Fibroblast of skin of back (primary cell): ENCODE results near the gene LENG8. TPM values are rescaled to one million over a fixed set of nuclear protein-coding genes. Genes with fewer than 3 reads are reported as not detected.

Source experiments
- DNase-seq: peaks from one replicate; pipeline ENCODE4 v3.0.0-alpha.2; 2013
- polyA plus RNA-seq, 2 experiments: library from polyadenylated mRNA; unstranded; fragments of 120-200 nt; gene quantifications; one replicate each; pipeline ENCODE4 v1.2.1, GENCODE V29; 2013; ENCODE audit not compliant: insufficient read length in 2 of 2

The LENG8 gene
- 109 TPM for polyA plus RNA-seq (2013, experiment 1 of 2; ENCODE audit: insufficient read length)
- 106 TPM for polyA plus RNA-seq (2013, experiment 2 of 2; ENCODE audit: insufficient read length)

DNA sequence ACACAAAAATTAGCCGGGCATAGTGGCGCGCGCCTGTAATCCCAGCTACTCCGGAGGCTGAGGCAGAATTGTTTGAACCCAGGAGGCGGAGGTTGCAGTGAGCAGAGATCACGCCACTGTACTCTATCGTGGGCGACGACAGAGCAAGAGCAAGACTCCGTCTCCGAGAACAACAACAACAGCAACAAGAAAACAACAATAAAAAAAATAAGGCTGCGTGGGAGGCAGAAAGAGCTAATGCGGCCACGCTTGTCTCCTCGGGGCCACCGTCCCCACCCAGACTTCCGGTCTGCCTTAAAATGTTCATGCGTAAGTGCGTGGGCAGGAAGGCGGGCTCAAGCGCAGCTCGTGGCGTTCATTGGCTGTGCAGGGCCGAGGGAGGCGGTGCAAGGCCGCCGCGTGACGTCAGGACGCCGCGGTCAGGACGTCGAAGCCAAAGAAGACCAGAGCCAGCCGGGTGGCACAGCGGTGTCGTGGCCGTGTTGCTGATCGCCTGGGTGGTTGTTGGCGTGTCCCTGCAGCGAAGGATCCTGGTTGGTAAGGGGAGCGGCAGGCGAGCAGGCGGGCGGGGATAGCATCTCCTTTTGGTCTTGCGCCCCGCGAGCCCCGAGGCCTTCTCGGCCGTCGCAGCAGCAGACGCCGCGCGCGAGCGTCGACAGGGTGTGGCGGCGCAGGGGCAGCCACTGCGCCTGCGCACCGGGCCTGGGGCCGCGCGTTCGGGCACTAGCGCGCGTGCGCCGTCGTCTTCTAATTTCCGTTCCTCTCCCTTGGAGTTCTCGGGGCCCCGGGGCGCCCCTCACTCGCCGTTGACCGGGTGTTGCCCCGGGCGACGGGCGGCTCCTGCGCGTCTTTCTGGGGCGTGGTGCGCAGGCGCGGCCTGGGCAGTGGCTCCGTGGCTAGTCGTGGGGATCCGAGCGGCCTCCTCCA is at the start of gene LENG8:
Gene LENG8 (plus strand): TSS at position 426 of the 927 bp plus-strand sequence. CDS start 2,146 bp downstream, outside the sequence.
- DNase-seq: peak; percentile 97

DNA sequence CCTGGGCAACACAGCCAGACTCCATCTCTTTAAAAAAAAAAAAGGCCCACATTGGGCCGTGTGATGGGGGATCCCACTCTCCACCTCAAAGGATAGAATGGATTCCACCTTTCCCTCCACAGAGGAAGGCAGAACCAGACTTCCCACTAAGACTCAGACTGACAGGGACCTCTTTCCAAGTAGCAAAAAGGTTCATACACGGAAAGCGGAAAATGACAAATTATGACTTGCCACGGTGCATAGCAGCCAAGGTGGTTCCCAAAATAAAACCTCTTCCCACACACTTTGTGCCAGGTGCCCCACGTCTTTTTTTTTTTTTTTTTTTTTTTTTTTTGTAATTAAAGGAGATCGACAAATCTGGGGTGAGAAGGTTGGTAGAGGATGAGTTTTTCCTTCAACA is 48.1 kb upstream of the LENG8 start:
- no peak for DNase-seq

DNA sequence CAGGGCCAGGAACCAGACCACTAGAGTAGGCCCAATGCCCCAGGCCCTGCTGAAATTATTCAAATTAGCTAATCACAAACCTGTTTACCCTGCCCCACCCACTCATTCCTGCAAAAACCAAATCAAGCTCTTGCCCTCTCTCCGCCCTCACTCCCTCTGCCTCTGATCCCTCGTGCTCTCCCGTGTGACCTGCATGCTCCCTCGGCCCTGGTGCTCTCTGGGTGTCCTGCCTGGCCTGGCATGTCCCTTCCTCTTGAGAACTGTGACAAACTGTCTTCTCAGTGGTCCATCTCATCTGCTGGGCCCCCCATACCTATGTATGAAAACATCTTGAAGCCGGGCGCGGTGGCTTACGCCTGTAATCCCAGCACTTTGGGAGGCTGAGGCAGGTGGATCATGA is 45.9 kb upstream of the LENG8 start:
- DNase-seq: no peak

DNA sequence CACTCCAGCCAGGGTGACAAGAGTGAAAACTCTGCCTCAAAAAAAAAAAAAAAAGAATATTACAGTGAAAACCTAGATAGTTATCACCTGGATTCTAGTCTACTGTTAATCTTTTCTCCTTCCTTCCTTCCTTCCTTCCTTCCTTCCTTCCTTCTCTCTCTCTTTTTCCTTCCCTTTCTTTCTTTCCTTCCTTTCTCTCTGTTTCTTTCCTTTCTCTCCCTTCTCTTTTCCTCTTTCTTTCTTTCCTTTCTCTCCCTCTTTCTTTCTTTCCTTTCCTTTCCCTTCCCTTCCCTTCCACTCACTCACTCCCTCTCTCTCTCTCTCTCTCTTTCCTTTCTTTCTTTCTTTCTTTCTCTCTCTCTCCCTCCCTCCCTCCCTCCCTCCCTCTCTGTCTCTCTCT is 43.4 kb upstream of the LENG8 start:
- DNase-seq: no peak

DNA sequence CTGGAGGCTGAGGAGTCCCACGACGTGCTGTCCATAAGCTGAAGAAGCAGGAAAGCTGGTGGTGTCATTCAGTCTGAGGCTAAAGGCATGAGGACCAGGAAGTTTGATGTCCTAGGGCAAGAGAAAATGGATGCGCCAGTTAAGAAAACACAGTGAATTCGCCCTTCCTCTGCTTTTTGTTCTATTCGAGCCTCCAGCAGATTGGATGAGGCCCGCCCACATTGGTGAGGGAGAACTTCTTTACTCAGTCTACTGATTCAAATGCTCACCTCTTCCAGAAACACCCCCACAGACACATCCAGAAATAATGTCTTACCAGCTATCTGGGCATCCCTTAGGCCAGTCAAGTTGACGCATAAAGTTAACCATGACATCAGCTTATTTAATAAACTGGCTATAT is 41.2 kb upstream of the LENG8 start:
- DNase-seq: no peak

DNA sequence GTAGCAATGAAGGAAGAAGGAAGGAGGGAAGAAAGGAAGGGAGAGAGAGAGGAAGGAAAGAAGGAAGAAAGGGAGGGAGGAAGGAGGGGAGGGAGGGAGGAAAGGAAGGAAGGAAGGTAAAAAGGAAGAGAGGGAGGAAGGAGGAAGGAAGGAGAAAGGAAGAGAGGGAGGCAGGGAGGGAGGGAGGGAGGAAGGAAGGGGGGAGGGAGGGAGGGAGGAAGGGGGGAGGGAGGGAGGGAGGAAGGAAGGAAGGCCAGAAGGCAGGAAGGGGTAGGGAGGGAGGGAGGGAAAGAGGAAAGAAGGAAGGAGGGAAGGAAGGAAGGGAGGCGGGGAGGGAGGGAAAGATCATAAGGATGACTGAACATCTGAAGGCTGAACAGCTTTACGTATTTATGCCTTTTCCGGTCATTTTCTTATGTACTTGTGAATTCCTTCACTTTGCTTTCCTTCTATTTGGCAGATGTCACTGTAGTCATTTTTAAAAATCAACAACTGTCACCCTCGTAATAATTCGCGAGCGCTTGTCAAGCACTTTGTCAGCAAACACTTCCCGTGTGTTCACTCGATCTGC is 40.5 kb upstream of the LENG8 start:
- DNase-seq: no peak

DNA sequence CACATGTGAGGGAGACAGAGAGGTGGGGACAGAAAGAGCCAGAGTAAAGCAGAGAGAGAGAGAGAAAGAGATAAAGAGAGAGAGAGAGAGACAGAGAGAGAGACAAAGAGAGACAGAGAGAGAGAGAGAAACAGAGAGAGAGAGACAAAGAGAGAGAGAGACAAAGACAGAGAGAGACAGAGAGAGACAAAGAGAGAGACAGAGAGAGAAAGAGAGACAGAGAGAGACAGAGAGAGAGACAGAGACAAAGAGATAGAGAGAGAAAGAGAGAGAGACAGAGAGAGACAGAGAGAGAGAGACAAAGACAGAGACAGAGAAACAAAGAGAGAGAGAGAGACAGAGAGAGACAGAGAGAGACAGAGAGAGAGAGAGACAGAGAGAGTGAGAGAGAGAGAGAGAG is 38.0 kb upstream of the LENG8 start:
- no peak for DNase-seq

DNA sequence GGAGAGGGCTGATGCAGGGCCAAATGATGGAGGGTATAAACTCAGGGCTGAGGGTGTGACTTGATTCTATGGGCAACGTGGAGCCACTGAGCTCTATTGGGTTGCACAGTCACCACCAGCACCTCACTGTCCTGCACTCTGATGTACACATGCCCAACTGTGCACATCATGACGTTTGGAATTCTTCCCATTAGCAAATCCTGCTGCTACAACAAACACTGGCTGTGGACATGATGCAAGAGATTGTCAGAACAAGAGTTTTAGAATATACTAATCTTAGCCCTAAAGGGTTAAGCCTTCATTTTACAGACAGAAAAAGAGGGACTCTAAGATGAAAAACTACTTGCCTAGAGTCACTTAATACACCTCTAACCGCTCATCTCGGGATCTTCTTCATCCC is 36.1 kb upstream of the LENG8 start:
- no peak for DNase-seq

DNA sequence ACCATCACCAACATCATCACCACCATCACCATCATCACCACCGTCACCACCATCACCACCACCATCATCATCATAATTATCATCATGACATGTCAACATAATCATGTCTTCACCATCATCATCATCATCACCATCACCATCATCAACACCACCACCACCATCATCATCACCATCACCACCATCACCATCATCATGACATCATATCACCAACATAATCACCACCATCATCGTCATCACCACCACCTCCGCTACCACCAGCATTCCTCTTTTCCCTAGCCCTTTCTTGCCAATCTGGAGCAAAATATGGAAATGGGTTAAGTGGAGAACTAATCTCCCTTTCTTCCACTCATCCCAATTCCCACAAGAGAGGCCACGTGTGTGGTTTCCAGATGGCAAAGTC is 34.8 kb upstream of the LENG8 start:
- no peak for DNase-seq

DNA sequence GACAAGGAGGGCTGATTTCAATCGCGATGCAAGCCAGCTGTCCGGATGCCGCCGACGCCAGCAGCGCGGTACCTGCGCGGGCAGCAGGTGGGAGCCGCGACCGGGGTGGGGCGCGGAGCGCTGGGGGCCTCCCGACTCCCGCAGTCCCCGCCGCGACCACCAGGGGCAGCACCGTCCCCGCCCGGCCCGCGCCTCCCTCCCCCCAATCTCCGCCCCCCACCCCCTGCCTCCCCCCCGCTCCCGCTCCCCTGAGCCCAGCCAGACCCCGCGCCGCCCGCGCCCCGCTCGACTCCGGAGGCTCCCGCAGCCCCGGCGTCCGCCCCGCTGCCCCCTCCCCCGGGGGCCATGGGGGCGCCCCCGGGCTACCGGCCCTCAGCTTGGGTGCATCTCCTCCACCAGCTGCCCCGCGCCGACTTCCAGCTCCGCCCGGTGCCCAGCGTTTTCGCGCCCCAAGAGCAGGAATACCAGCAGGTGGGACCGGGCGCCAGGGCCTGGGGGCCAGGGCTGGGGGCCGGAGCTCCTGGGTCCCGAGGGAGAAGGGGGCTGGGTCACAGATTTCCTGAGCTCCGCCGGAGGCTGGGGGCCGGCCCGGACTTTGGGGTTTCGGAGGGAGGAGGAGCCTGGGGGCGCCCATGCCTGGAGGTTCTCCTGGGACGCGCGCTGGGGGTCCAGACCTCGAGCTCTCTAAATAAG is 33.6 kb upstream of the LENG8 start, which contains the start of gene TTYH1:
Gene TTYH1 (plus strand): TSS at position 257 of the 693 bp plus-strand sequence. CDS start 89 bp downstream, at position 346.
- DNase-seq: no peak

DNA sequence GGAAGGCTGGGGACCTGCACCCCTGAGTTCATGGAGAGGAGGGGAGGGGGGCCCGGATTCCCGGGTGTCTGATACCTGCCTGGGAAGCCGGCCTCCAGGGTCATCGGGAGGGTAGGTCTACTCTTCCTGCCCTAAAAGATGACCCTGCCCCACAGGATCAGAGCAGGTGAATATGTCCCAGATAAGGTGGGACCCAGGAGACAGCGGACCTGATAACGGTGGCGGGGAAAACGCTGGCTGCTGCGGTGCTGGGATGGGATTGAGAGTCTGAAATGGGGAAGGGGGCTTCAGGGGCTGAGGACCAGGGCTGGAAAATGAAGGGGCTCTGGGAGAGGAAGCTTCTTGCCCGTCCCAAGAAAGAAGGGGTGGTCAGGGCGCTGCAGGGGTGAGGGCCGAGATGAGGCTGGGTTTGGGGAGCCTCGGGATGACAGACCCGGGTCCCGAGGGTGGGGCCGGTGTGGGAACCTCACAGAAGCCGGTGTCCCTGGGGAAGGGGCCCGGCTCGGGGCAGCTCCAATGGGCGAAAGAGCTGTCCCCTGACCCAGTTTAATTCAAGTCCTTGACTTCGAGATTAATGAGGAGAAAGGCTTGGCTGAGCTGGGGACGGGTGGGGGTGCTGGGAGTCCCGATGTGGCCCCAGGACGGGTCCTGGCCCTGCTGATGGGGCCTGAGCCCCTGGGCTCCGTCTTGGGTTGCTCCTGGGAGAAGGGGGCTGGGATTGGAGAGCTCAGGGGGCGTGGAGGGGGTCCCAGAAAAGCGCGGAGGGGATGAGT is 32.9 kb upstream of the LENG8 start:
- DNase-seq: no peak

DNA sequence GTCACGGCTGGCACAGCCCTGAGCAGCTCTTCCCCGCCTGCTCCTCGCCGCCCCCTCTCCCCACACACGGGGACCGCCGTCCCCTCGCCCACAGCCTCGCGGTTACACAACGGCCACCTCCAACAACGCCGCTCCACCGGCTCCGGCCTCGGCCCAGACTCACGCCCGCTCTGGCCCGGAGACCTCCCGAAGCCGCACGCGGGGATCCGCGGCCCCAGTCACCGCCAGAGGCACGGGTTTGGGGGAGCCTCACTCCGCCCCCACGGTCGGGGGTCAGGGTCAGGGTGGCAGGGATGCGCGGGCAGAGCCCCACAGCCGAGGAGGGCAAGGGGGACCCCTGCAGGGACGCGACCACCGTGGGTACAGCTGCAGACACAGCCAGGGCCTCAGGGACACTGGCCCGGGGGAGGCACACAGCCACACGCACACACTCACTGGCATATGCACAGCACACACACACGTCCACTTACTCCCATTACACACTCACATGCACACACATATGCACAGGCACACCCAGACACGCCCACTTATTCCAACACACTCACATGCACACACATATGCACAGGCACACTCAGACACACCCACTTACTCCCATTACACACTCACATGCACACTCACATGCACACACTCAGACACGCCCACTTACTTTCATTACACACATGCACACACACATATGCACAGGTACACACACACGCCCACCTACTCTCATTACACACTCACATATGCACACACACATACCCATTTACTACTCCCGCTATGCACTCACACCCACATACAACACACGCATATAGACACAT is 32.1 kb upstream of the LENG8 start:
- no peak for DNase-seq

DNA sequence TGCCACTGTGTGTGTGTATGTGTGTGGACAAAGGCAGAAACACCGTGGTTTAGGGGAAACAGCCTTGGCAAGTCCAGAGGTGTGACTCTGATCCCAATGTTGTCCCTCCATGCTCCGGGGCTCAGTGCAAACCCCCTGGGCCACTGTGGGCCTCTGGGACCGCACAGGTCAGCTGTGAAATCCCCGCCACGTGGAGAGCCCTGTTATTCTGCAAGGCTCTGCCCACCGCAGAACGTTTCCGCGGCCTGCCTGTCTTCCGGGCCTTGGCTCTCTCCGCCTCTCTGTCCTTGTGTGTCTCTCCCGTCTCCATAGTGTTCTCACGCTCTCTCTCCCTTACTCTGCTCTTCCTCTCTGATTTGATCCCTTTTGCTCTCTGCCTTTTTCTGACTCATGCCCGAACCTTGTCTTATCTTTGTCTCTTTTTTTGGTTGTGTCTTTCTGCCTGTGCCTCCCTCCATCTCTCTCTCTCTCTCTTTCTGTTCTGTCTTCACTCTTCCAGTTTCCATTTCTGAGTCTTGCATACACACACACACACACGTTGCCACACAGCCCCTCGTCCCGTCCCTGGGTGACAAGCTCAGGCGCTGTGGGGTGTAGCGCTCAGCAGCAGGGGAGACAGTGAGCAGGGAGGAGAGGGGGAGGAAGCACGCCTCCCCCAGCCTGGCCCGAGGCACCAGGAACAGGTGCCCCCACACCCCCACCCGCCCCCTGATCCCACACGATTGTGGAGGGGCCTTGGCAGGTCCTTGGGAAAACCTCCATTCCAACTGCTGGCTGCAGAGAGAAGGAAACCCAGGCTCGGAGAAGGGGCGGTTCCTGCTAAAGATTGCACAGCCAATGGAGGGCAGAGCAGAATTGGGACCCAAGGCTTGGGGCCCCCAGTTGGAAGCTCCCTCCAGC is 30.7 kb upstream of the LENG8 start:
- DNase-seq: peak; percentile 54

DNA sequence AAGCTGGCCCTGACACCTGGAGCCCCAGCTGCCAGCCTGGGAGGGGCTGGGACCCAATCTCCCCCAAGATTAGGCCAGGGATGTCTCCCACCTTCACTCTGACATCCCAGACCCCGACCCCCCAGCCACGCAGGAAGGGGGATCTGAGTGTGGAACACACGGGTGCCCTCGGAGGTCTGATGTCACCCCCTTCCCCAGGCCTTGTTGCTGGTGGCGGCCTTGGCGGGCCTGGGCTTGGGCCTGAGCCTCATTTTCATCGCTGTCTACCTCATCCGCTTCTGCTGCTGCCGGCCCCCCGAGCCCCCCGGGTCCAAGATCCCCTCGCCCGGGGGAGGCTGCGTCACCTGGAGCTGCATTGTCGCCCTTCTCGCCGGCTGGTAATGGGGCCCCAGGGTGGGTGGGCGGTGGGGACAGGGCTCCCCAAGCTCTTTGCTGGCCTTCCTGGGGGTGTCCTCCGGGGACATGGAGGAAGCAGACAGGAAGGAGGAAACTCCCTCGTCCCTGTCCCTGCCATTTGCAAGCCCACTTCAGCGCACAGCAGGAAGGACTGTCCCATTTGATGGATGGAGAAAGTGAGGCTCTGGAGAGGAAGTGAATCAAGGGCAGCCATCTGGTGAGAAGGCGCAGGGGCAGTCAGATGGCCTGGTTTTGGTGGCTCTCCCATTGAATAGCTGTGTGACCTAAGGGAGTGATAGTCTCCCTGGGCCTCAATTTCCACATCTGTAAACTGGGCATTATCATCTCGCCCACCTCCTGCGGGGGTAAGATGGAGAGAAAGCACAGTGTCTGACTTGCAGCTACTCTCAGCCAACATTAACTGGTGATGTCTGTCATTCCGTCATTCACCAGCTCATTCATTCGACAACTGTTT is 29.8 kb upstream of the LENG8 start:
- DNase-seq: no peak

DNA sequence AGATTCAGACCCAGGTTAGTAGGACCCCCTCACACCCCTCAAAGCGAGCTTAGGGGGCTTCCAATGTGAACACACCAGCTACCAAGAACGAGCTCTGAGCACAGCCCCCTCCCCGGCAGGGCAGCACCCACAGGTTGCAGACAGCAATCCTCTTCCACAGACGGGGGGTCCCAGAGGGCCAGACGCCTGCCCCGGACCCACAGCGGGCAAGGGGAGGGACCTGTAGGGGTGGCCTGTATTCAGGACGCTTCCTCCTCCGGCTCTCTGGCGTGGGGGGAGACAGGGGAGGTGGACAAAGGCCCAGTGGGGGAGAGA is 29.0 kb upstream of the LENG8 start:
- no peak for DNase-seq

DNA sequence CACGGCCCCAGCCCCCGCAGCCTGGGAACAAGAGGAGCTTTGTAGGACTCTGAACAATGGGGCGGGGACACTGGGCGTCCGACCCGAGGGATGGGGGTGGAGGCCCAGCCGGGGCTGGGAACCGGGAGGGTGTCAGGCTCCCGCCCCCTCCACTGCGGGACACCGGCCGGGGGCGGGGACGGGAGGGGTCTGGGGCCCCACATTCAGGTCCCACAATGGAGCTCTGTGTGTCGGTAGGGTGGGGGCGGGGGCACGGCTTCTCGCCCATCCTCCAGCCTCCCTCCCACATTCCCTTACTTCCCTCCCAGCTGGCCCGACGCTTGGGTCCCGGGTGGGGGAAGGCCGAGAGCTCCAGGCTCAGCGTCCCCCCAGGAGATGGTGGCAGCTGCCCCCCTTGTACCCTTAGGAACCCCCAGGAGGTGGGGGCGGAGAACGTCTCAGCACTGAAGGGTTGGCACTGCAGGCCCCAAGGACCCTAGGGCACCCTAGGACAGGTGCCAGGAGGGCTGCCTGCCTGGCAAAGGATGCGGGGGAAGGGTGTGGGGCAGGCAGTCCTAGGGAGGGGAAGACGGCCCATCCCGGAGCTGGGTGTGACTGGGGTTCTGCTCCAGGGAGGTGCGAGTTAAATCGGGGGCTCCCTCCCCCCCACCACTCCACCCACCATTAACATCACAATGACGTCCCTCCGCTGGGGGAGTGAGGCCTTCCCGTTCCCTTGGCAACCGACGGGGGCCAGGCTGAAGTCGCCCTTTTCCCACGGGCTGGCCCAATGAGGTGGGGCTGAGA is 28.4 kb upstream of the LENG8 start:
- DNase-seq: no peak

DNA sequence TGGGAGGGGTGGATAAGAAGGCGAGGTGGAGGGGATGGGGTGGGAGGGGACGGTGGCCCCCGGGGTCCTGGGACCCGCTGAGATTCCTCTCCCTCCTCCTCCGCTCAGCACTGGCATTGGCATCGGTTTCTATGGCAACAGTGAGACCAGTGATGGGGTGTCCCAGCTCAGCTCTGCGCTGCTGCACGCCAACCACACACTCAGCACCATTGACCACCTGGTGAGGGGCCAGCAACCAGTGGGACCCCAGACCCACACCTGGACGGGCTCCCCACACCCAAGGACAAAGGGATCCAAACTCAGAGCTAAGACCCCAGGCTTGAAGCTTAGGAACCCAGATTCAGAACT is 27.9 kb upstream of the LENG8 start:
- no peak for DNase-seq

DNA sequence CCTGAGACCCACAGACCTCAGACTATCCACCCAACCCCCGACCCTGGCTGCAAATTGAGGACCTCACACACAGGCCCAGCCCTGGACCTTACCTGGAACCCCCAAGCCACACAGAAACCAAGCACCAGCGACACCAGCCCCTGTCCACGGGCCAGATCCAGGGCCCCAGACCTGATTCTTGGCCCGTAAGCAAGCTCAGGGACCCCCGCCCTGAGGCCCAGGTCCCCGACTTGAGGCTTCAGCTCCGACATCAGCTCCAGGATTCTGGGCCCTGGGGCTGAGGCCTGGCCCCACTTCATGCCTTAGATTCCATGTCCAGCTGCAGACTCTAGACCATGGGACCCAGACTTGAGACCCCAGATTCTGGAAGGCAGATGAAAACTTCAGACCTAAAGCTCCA is 27.5 kb upstream of the LENG8 start:
- no peak for DNase-seq

DNA sequence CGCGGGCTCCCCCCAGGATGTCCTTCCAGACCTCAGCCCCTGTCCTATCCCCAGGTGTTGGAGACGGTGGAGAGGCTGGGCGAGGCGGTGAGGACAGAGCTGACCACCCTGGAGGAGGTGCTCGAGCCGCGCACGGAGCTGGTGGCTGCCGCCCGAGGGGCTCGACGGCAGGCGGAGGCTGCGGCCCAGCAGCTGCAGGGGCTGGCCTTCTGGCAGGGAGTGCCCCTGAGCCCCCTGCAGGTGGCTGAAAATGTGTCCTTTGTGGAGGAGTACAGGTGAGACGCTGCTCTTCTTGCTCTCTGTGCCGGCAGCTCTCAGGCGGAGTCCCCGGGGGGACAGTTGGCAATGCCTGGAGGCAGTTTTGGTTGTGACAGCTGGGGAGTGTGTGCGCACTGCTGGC is 26.9 kb upstream of the LENG8 start:
- no peak for DNase-seq
